ENCODE data around the gene PSMD5. TPM values are rescaled to one million over a fixed set of nuclear protein-coding genes. Genes with fewer than 3 reads are reported as not detected.

Gene PSMD5
- polyA plus RNA-seq, 1 of the 3 experiments (the other 2 are of a cell fraction) = 13.7 TPM

- POLR2A ChIA-PET = no interaction called here
- CTCF ChIA-PET = no interaction called here
- no peak for DNase-seq
These were observed 2.5 kb upstream of the PSMD5 start for GRCh38 chr9:120845255-120845654.

More at GRCh38 chr9:120845255-120845654, 2.5 kb upstream of the PSMD5 start:
- Histone ChIP-seq H3K27ac (ENCODE audit: low read depth in 2 of 2, low read length in 1 of 2) (no peak overlapping the region), H3F3A (replicated peaks; ENCODE audit: insufficient read depth) (peaks cover 11% of the 10 kb centered on the region), H3K27me3 (ENCODE audit: insufficient read depth) (no peaks in the 10 kb centered on the region), H3K79me2 (ENCODE audit: insufficient read depth) (peaks cover 39% of the 10 kb centered on the region), H3K36me3 (replicated peaks in 1 of 2; ENCODE audit: control insufficient read depth in 1 of 2, insufficient read depth in 2 of 2, low read length in 1 of 2) (peaks cover 9 to 12% of the 10 kb centered on the region in 2 experiments), H3K9ac (no peak overlapping the region), H3K4me3 (ENCODE audit: low read depth in 2 of 2, low read length in 1 of 2) (no peak overlapping the region), H3K9me2 (no peaks in the 10 kb centered on the region), H2AFZ (ENCODE audit: low read depth) (no peak overlapping the region), H3K9me3 (no peaks in the 10 kb centered on the region), H4K20me1 (ENCODE audit: insufficient read depth) (no peaks in the 10 kb centered on the region), H3K4me1 (ENCODE audit: control insufficient read depth in 1 of 2, insufficient read depth in 2 of 2, low read depth in 1 of 2, low read length in 1 of 2) (peaks cover 5 to 16% of the 10 kb centered on the region in 2 experiments; a peak in 1 of 4 replicates), H3K4me2 (no peak overlapping the region)
- TF ChIP-seq GABPA (IDR thresholded peaks at IDR 0.05; ENCODE audit: low read depth) = no peak
- TF ChIP-seq, protein P1, sequence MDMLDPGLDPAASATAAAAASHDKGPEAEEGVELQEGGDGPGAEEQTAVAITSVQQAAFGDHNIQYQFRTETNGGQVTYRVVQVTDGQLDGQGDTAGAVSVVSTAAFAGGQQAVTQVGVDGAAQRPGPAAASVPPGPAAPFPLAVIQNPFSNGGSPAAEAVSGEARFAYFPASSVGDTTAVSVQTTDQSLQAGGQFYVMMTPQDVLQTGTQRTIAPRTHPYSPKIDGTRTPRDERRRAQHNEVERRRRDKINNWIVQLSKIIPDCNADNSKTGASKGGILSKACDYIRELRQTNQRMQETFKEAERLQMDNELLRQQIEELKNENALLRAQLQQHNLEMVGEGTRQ (IDR thresholded peaks at IDR 0.05; ENCODE audit: borderline replicate concordance, low read depth, low read length) = no peak
- TF ChIP-seq CTCF (IDR thresholded peaks at IDR 0.05) = no peak
- TF ChIP-seq SMC3 (IDR thresholded peaks at IDR 0.05; ENCODE audit: low read depth, low read length) = no peak
- no peak for TF ChIP-seq CHD2 (IDR thresholded peaks at IDR 0.05; ENCODE audit: low read length, partially characterized antibody)
- no peak for TF ChIP-seq FOXJ3 (CRISPR knock-in tag; IDR thresholded peaks at IDR 0.05)
- no peak for TF ChIP-seq IRF3 (IDR thresholded peaks at IDR 0.05; ENCODE audit: low read depth, low read length)
- no peak for TF ChIP-seq EP300 (IDR thresholded peaks at IDR 0.05; ENCODE audit: borderline replicate concordance in 1 of 2, low read depth in 1 of 2, low read length in 1 of 2)
- no peak for TF ChIP-seq YY1 (IDR thresholded peaks at IDR 0.05; ENCODE audit: low read depth)

Measured in SK-N-SH (cell line).